ACHN (cell line): ENCODE results near the gene CFAP206.

Experiments used
- DNase-seq: peaks from one replicate; pipeline ENCODE4 v3.0.0-alpha.2; 2015
- in situ Hi-C: cut with HindIII; loops from 2 replicates; pipeline ENCODE4 v1.10.0; 2017; ENCODE audit warnings: low sequenced_read_pairs, low pct_ligation_motif_present, low pct_unique_long_range_greater_than_20kb

Gene CFAP206, protein sequence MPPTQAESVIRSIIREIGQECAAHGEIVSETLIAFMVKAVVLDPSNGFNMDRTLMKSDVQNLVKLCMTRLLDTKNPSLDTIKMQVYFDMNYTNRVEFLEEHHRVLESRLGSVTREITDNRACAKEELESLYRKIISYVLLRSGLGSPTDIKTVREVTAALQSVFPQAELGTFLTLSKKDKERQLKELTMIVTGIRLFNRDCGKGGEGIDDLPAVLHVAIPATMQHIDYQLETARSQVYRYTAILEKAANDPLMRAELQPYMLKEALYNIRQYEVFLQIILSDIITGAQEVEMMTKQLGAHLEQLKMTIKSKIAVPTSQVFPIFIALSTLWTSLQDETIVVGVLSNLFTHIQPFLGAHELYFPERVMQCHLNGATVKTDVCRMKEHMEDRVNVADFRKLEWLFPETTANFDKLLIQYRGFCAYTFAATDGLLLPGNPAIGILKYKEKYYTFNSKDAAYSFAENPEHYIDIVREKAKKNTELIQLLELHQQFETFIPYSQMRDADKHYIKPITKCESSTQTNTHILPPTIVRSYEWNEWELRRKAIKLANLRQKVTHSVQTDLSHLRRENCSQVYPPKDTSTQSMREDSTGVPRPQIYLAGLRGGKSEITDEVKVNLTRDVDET

GRCh38 chr6:87407901-87408720 lies at the start of gene CFAP206:
Gene CFAP206 (plus strand): TSS chr6:87407972. CDS start chr6:87409840, 1,868 bp downstream.
- DNase-seq: peak; percentile 85
- in situ Hi-C loops: no loop called here

DNA sequence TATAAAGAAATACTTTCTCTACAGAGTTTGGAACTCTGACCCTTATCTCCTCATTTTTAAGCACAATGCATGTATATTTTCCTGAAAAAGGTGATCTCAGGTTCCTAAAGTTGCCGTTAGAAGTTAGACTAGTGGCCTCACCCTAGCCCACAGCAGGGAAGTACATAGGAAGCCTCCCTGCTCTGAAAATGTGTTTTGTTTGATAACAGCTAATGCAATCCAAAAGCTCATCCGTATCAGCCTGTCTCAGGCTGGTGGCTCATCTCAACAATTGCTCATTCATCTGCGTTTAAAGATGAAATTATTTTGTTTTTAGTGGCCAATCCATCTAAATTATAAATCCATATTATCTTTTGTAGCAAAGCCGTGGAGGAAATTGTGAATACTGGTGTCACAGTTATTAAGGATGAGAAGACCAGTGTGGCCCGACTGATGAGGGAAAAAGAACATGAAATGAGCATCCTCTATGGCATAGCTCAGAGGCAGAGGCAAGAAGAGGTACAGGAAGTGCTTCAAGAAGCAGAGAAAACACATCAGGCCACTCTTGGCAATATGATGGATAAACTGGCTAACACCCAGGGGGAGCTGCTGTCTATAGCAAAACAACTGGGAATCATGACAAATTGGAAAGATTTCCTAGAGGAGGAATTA lies 43.0 kb upstream of the CFAP206 start:
- in situ Hi-C loops: no loop called here
- DNase-seq: no peak

- DNase-seq: no peak
- in situ Hi-C loops: no loop called here
Measured at GRCh38 chr6:87366072-87366827, 41.5 kb upstream of the CFAP206 start.

- no peak for DNase-seq
- in situ Hi-C loops: no loop called here
Measured at GRCh38 chr6:87366899-87367298, 40.9 kb upstream of the CFAP206 start.

DNA sequence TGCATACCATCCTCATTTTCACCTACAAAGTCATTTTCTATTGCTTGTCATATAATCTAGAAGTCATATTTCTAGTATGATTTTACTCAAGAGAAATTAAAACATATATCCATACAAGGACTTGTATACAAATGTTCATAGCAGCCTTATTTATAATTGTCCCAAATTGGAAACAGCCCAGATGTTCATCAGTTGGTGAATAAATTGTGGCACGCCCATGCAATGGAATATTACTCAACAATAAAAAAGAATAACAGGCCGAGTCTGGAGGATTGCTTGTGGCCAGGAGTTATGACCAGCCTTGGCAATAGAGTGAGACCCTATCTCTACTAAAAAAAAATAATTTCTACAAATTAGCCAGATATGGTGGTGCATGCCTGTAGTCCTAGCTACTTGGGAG lies 34.4 kb upstream of the CFAP206 start:
- DNase-seq: no peak
- in situ Hi-C loops: no loop called here

- no peak for DNase-seq
- in situ Hi-C loops: no loop called here
Measured at GRCh38 chr6:87375315-87375714, 32.5 kb upstream of the CFAP206 start.

GRCh38 chr6:87376643-87377042 lies 31.1 kb upstream of the CFAP206 start:
- in situ Hi-C loops: no loop called here
- no peak for DNase-seq

DNA sequence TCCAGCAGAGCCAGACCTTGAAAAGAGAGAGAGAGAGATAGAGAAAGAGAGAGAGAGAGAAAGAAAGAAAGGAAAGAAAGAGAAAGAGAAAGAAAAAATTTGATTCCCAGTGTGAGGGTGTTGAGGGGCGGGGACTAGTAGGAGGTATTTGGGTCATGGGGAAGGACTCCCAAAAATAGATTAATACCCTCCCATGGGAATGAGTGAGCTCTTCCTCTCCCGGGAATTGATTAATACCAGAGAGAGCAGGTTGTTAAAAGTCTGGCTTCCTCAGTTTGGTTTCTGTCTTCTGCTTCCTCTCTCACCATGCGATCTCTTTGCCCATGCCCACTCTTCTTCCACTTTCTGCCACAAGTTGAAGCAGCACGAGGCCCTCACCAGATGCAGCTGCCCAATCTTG lies 28.8 kb upstream of the CFAP206 start:
- DNase-seq: no peak
- in situ Hi-C loops: no loop called here

DNA sequence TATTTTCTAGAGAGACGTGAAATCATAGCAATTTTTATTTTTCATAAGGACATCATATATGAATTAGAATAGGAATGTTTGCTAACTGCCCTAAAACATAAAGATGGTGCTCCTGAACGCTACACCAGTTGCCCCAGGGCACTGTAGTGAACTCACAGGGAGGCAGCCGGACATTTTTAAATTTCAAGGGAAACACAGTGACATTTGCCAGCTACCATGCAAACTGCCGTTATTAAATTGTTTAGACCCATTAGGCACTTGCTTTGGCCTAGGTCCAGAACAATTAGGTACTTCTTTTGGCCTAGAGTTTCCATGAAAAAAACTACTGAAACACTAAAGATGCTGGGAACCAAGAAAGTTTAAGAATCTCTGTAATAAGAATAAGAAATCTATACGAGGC lies 24.9 kb upstream of the CFAP206 start:
- in situ Hi-C loops: no loop called here
- no peak for DNase-seq

DNA sequence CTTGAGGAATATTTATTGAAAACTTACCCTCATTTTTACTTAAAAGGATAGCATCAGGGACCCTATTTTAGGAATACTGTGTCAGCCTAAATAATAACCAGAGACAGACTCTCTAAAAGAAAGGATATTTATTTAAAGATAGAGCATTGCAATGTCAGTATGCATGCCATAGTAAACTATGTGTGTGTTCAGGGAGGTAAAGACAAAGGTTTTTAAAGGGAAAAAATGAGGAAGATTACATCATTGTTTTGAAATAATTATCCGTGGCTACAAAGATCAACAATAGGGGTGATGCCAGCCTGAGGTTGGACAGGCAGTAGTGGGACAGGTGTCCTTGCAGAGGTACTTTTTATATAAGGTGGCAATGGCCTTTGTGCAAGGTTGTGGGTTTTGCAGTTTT lies 23.7 kb upstream of the CFAP206 start:
- in situ Hi-C loops: no loop called here
- DNase-seq: no peak

DNA sequence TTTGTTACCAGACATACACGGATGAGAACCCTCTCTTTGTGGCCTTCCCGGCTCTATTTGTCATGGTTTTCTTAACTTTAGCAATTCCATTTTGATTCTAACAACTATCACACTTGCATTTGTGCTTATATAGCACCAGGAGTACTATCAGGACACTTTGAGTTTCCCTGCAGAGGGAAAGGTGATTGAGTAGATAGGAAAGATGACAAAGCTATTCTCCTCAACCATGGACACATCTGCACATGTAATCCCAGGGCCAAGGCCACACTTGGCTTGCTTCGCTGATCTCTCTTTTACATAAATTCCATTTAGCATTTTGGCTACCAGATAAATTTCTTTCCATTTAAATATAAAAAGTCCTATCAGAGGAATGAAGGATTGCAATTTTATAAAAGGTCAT lies 23.3 kb upstream of the CFAP206 start:
- in situ Hi-C loops: no loop called here
- no peak for DNase-seq

DNA sequence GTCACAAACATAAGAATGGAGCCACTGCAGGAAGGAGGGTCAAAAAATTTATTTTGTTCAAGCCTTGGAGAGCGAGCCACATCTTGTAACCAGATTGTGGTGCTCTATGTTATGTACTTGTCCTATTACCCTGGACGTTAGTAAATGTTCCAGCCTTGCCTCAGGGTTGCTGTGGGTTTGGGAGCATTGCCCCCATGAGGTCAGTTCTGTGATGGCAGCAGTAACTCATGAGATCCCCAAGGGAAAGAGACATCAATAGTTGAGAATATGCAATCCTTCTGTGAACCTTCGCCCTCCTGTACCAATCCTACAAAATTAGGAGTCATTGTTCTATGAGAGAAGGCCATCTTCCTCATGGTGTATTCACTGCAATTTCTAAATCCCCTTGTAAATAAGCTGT lies 16.4 kb upstream of the CFAP206 start:
- DNase-seq: peak; percentile 39

DNA sequence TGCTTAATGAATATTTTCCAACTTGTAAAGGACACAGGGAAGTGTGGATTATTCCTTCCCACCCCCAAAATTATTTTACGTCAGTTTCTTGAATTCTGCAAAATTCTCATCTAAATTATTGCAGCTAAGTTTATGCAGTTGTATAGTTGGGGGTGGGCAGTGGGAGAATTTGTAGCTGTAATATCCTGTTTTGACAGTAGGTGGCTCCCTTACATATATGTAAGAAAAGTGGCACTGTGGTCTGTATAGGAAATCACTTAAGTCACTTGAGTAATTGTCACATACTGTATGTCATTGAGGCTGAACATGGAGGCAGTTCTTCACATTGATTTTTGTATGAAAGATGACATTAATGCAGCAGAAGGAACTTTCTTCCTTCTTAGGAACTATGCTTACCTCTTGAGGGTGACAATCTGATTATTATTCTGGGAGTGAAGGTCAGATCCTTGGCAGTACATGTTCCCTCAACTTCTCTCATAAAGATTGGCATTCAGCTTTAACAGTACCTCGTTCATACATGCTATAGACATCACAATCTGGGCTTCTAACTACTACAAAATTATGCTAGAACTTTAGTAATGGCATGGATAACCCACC lies 14.6 kb upstream of the CFAP206 start:
- peak; percentile 66 for DNase-seq
- in situ Hi-C loops: no loop called here

More for the DNA sequence above, 16.4 kb upstream of the CFAP206 start:
- in situ Hi-C loops: no loop called here

- DNase-seq: no peak
- in situ Hi-C loops: no loop called here
Measured at GRCh38 chr6:87395431-87395830, 12.3 kb upstream of the CFAP206 start.

DNA sequence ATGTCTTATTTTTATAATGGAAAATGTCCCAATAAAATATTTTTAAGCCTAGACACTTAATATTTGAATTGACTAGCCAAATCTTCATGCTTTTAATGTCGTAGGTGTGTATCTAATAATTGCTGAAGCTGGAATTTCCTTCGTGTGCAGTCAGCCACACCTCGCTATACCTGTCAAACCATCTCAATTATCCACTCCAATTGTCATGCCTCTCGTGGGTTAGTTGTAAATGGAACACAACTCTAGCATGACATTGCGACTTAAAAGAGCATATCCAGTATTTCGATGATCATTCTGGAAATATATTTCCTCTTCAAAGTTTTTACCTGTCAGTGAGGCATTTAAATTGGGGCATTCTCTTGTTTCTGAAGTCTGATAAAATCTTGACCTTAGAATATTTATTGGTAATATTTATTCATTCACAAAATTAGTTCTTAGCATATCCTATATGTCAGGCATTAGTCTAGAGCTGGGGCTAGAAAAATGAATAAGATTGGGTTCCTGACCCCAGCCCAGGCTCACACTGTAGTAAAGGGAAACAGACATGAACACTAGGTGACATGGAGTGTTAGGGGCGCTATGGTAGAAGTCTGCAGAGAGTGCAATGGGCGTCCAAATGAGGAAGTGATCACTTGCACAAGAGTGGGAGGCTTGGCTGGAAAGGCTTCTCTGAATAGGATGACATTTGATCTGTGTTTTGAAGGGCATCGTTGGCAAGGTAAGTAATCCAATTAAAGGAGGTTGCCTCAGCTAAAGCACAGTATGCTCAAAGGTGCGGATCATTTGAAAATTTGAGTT lies 11.0 kb upstream of the CFAP206 start:
- DNase-seq: no peak
- in situ Hi-C loops: no loop called here

DNA sequence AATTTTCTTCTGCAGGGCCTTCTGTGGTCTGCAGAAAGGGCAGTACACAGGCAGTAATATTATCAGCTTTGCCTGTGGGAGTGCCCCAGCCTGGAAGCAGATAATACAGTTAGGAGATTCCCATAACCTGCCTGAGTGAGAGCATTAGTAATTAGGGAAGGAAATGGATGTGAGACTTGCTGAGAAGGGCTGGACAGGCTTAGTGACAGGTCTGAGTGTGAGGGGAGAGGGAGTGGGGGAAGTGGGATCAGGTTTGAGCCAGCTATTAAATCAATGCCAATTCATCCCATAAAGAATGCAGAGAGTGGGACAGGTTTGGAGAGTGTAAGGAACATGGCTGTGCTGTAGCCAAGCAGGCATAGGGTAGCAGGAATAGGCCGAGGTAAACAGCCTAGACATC lies 10.1 kb upstream of the CFAP206 start:
- DNase-seq: no peak
- in situ Hi-C loops: no loop called here

GRCh38 chr6:87401832-87402231 lies 5.9 kb upstream of the CFAP206 start:
- in situ Hi-C loops: no loop called here
- DNase-seq: no peak
